Measurements from ENCODE around the gene SFXN5.
A peak's percentile ranks its signal among the peaks of the same experiment; 100 is the strongest.

SFXN5 gene

GRCh38 chr2:73031725-73032701 lies 39.5 kb downstream of the SFXN5 start:
- no peaks in the 10 kb centered on the region for H3K36me3 ChIP-seq
- no peak for DNase-seq
- no peaks in the 10 kb centered on the region for H3K9me3 ChIP-seq
- H3K27me3 ChIP-seq = no peaks in the 10 kb centered on the region
- TF ChIP-seq, protein P1, sequence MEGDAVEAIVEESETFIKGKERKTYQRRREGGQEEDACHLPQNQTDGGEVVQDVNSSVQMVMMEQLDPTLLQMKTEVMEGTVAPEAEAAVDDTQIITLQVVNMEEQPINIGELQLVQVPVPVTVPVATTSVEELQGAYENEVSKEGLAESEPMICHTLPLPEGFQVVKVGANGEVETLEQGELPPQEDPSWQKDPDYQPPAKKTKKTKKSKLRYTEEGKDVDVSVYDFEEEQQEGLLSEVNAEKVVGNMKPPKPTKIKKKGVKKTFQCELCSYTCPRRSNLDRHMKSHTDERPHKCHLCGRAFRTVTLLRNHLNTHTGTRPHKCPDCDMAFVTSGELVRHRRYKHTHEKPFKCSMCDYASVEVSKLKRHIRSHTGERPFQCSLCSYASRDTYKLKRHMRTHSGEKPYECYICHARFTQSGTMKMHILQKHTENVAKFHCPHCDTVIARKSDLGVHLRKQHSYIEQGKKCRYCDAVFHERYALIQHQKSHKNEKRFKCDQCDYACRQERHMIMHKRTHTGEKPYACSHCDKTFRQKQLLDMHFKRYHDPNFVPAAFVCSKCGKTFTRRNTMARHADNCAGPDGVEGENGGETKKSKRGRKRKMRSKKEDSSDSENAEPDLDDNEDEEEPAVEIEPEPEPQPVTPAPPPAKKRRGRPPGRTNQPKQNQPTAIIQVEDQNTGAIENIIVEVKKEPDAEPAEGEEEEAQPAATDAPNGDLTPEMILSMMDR (IDR thresholded peaks at IDR 0.05; ENCODE audit: low read depth, low read length) = no peak
- H3K4me3 ChIP-seq (ENCODE audit: low read depth, low read length) = no peak overlapping the region
- H3K4me1 ChIP-seq = no peaks in the 10 kb centered on the region; the same call in 1 of the 2 replicates

GRCh38 chr2:73031095-73031678 lies 40.3 kb downstream of the SFXN5 start:
- TF ChIP-seq, protein P1 (IDR thresholded peaks at IDR 0.05; ENCODE audit: low read depth, low read length) = no peak
- no peak for DNase-seq
- Histone ChIP-seq H3K27me3 (no peaks in the 10 kb centered on the region), H3K4me3 (ENCODE audit: low read depth, low read length) (no peak overlapping the region), H3K4me1 (no peaks in the 10 kb centered on the region; the same call in 1 of the 2 replicates), H3K9me3 (no peaks in the 10 kb centered on the region), H3K36me3 (no peaks in the 10 kb centered on the region)

DNA sequence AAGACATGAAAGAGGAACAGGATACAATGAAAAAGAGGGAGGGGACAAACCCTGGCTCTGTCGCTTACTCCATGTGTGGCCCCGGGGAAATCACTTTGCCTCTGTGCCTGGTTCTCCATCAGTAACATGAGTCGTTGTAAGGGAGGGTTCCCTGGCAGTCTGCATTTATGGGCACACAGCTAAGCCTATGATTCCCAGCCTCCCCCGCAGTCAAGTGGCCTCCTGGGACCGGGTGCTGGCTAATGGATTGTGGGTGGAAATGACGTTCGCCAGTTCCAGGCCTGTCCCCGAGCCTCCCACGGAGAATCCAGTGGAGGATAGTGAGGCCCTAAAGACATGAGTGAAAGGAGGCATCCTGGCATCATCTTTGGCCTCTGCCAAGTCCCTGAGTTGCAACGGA lies 42.7 kb downstream of the SFXN5 start:
- TF ChIP-seq, protein P1 (IDR thresholded peaks at IDR 0.05; ENCODE audit: low read depth, low read length) = no peak
- Histone ChIP-seq H3K9me3 (no peaks in the 10 kb centered on the region), H3K27me3 (no peaks in the 10 kb centered on the region), H3K4me3 (ENCODE audit: low read depth, low read length) (no peak overlapping the region), H3K36me3 (no peaks in the 10 kb centered on the region), H3K4me1 (no peaks in the 10 kb centered on the region; the same call in 1 of the 2 replicates)
- DNase-seq = peak; percentile 68

- Histone ChIP-seq H3K4me1 (no peaks in the 10 kb centered on the region; the same call in 1 of the 2 replicates), H3K9me3 (no peaks in the 10 kb centered on the region), H3K4me3 (ENCODE audit: low read depth, low read length) (no peak overlapping the region), H3K36me3 (no peaks in the 10 kb centered on the region), H3K27me3 (no peaks in the 10 kb centered on the region)
- TF ChIP-seq, protein P1 (IDR thresholded peaks at IDR 0.05; ENCODE audit: low read depth, low read length) = no peak
- DNase-seq = no peak
Observed at GRCh38 chr2:73027340-73027739, 44.2 kb downstream of the SFXN5 start.

GRCh38 chr2:73023497-73023896 lies 48.0 kb downstream of the SFXN5 start:
- TF ChIP-seq, protein P1 (IDR thresholded peaks at IDR 0.05; ENCODE audit: low read depth, low read length) = no peak
- no peak for DNase-seq

More at GRCh38 chr2:73023497-73023896, 48.0 kb downstream of the SFXN5 start:
- no peak overlapping the region for H3K4me3 ChIP-seq (ENCODE audit: low read depth, low read length)
- H3K36me3 ChIP-seq = no peaks in the 10 kb centered on the region
- no peaks in the 10 kb centered on the region for H3K4me1 ChIP-seq
- H3K9me3 ChIP-seq = no peaks in the 10 kb centered on the region
- H3K27me3 ChIP-seq = no peaks in the 10 kb centered on the region

All from BE2C (cell line).